ENCODE measurements around the gene MRM3. TPM values are rescaled to one million over a fixed set of nuclear protein-coding genes. Genes with fewer than 3 reads are reported as not detected.
"Not testable (repeated sequence)": the region's sequence is repeated elsewhere in the genome, so short reads cannot be mapped to it uniquely, and the experiment has no call there.

The MRM3 gene
- total and polyA plus RNA-seq, 2 donors: 13.2 to 15.4 TPM

DNA sequence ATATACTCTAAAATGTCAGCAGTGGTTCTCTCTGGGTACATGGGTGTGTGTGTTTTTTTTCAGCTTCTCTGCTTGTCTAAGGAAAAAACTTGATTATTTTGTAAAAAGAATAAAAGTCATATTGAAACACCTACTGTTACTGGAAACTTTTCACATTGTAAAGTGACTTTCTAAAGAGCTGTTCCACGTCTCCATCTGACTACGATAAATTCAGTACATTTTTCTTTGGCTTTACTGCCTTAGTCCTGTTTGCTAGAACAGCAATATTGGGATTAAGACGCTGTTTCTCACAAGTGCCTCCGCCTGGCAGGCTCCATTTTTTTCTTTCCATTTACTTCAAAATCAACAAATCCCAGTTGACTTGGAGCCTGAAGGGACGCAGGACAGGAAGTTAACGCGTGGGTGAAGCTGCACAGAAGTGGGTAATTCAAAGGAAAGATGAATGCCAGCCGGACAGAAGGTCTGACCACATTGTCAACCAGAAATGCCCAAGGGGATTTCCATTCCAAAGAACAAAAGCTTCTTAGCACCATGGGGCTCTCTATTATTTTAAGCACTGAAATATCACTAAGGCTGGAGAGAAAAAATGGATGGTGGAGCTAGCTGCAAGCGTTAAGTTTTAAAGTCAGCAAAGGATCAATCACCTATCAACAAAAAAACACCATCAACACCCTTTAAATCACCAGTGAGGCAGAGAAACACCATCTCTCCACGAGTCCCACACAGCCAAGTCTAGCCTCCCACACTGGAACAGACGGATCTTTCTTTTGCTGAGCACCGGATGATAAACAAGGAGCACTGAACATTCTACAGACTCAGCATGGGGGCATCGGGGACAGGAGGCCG lies 8.5 kb upstream of the MRM3 start:
- H3K27ac ChIP-seq (ENCODE audit: low read depth in 1 of 2, low read length in 1 of 2): no peak overlapping the region
- WGBS: 92% methylated on average over 14 of the region's 14 CpGs
- no peaks in the 10 kb centered on the region for H3K9me3 ChIP-seq (ENCODE audit: control insufficient read depth in 2 of 2, insufficient read depth in 1 of 2, low read length in 1 of 2)
- H3K36me3 ChIP-seq (ENCODE audit: control insufficient read depth in 2 of 2, insufficient read depth in 2 of 2, low read length in 1 of 2): peaks cover 61 to 77% of the 10 kb centered on the region in 2 donors
- DNase-seq (ENCODE audit: low read depth in 6 of 9, low spot score in 9 of 9): no peak
- no peaks in the 10 kb centered on the region for H3K4me1 ChIP-seq (ENCODE audit: control insufficient read depth in 2 of 2, insufficient read depth in 2 of 2, low read length in 2 of 2)
- no peak overlapping the region for H3K4me3 ChIP-seq (ENCODE audit: low read length in 2 of 2)
- H3K27me3 ChIP-seq (ENCODE audit: control insufficient read depth in 2 of 2, insufficient read depth in 1 of 2, low read length in 1 of 2): no peaks in the 10 kb centered on the region

DNA sequence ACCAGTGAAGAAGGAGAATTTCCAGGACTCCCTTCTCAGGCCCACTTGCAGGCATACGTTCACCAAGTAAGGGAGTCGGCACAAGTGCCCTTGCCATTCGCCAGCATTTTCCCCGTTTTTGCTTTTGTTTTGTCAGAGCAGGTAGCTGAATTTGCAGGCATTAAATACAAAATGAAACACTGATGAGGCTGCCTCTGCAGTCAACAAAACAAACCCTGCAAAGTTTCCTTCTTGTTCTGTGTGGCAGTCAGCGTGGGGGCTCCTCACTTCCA lies 7.9 kb upstream of the MRM3 start:
- no peaks in the 10 kb centered on the region for H3K4me1 ChIP-seq (ENCODE audit: control insufficient read depth in 2 of 2, insufficient read depth in 2 of 2, low read length in 2 of 2)
- H3K36me3 ChIP-seq (ENCODE audit: control insufficient read depth in 2 of 2, insufficient read depth in 2 of 2, low read length in 1 of 2): peaks cover 56 to 75% of the 10 kb centered on the region in 2 donors
- no peak for DNase-seq (ENCODE audit: low read depth in 6 of 9, low spot score in 9 of 9)
- no peaks in the 10 kb centered on the region for H3K27me3 ChIP-seq (ENCODE audit: control insufficient read depth in 2 of 2, insufficient read depth in 1 of 2, low read length in 1 of 2)
- no peaks in the 10 kb centered on the region for H3K9me3 ChIP-seq (ENCODE audit: control insufficient read depth in 2 of 2, insufficient read depth in 1 of 2, low read length in 1 of 2)
- H3K27ac ChIP-seq (ENCODE audit: low read depth in 1 of 2, low read length in 1 of 2): no peak overlapping the region
- no peak overlapping the region for H3K4me3 ChIP-seq (ENCODE audit: low read length in 2 of 2)
- WGBS: 98% methylated on average over 5 of the region's 5 CpGs

DNA sequence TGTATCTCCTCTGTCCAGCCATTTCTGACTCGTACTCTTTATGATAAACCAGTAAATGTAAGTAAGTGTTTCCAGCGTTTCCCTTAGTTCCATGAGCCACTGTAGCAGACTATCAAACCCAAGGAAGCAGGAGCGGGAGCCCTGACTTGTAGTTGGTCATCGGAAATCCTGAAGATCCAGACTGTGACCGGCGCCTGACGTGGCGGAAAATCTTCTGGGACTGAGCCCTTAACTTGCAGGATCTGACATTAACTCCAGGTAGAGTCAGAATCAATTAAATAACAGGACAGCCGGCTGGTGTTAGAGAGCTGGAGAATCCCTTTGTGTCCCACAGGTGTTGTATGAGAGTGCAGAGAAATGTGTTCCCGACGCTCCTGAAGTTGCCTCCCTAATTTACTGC lies 4.1 kb upstream of the MRM3 start:
- DNase-seq (ENCODE audit: low read depth in 6 of 9, low spot score in 9 of 9): no peak
- Histone ChIP-seq H3K4me3 (ENCODE audit: low read length in 2 of 2) (no peak overlapping the region), H3K9me3 (ENCODE audit: control insufficient read depth in 2 of 2, insufficient read depth in 1 of 2, low read length in 1 of 2) (no peaks in the 10 kb centered on the region), H3K27me3 (ENCODE audit: control insufficient read depth in 2 of 2, insufficient read depth in 1 of 2, low read length in 1 of 2) (no peaks in the 10 kb centered on the region), H3K36me3 (ENCODE audit: control insufficient read depth in 2 of 2, insufficient read depth in 2 of 2, low read length in 1 of 2) (peaks cover 41 to 55% of the 10 kb centered on the region in 2 donors), H3K27ac (ENCODE audit: low read depth in 1 of 2, low read length in 1 of 2) (no peak overlapping the region), H3K4me1 (ENCODE audit: control insufficient read depth in 2 of 2, insufficient read depth in 2 of 2, low read length in 2 of 2) (peaks cover 10 to 11% of the 10 kb centered on the region in 2 donors)
- WGBS: 97% methylated on average over 11 of the region's 11 CpGs

DNA sequence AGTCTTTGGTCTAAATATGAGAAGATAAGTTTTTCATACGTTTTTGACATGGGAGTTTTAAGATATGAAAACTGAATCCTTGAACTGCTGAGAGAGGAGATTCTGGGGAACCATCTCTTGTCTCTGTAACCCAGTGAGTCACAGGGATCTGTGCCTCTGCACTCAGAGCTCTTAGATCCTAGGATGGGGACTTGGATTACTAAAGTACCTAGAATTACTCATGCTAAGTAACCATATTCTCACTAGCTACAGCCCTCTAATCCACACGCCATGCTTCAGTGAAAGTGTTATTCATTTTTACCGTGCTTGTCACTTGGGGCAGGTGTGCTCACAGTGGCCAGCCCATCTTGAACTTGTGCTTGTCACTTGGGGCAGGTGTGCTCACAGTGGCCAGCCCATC lies 2.0 kb downstream of the MRM3 start:
- Histone ChIP-seq H3K9me3 (ENCODE audit: control insufficient read depth in 2 of 2, insufficient read depth in 1 of 2, low read length in 1 of 2) (no peaks in the 10 kb centered on the region), H3K36me3 (ENCODE audit: control insufficient read depth in 2 of 2, insufficient read depth in 2 of 2, low read length in 1 of 2) (peaks cover 12 to 28% of the 10 kb centered on the region in 2 donors), H3K4me1 (ENCODE audit: control insufficient read depth in 2 of 2, insufficient read depth in 2 of 2, low read length in 2 of 2) (peaks cover 12% of the 10 kb centered on the region in 2 donors), H3K27ac (ENCODE audit: low read depth in 1 of 2, low read length in 1 of 2) (no peak overlapping the region), H3K27me3 (ENCODE audit: control insufficient read depth in 2 of 2, insufficient read depth in 1 of 2, low read length in 1 of 2) (no peaks in the 10 kb centered on the region), H3K4me3 (ENCODE audit: low read length in 2 of 2) (no peak overlapping the region)
- DNase-seq (ENCODE audit: low read depth in 6 of 9, low spot score in 9 of 9): no peak
- WGBS: 92% methylated on average over 3 of the region's 3 CpGs

DNA sequence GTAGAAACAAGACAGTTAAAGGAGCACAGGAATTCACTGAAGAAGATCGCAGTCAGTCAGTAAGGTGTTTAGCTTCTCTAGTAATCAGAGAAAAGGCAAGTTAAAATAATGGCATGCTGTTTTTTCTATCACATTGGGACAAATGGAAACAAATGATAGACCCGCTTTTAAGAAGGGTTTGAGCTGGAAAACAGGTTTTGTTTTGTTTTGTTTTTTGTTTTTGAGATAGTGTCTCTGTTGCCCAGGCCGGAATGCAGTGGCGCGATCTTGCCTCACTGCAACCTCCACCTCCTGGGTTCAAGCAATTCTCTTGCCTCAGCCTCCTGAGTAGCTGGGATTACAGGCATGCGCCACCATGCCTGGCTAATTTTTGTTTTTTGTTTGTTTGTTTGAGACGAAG lies 3.7 kb downstream of the MRM3 start:
- not testable (repeated sequence) for H3K27me3 ChIP-seq (ENCODE audit: control insufficient read depth in 2 of 2, insufficient read depth in 1 of 2, low read length in 1 of 2); H3K9me3 ChIP-seq (ENCODE audit: control insufficient read depth in 2 of 2, insufficient read depth in 1 of 2, low read length in 1 of 2); H3K27ac ChIP-seq (ENCODE audit: low read depth in 1 of 2, low read length in 1 of 2); H3K4me3 ChIP-seq (ENCODE audit: low read length in 2 of 2); DNase-seq (ENCODE audit: low read depth in 6 of 9, low spot score in 9 of 9)
- 91% methylated on average over 7 of the region's 7 CpGs for WGBS
- H3K4me1 ChIP-seq (ENCODE audit: control insufficient read depth in 2 of 2, insufficient read depth in 2 of 2, low read length in 2 of 2): peaks cover 12 to 15% of the 10 kb centered on the region in 2 donors
- peaks cover 26 to 37% of the 10 kb centered on the region in 2 donors for H3K36me3 ChIP-seq (ENCODE audit: control insufficient read depth in 2 of 2, insufficient read depth in 2 of 2, low read length in 1 of 2)

DNA sequence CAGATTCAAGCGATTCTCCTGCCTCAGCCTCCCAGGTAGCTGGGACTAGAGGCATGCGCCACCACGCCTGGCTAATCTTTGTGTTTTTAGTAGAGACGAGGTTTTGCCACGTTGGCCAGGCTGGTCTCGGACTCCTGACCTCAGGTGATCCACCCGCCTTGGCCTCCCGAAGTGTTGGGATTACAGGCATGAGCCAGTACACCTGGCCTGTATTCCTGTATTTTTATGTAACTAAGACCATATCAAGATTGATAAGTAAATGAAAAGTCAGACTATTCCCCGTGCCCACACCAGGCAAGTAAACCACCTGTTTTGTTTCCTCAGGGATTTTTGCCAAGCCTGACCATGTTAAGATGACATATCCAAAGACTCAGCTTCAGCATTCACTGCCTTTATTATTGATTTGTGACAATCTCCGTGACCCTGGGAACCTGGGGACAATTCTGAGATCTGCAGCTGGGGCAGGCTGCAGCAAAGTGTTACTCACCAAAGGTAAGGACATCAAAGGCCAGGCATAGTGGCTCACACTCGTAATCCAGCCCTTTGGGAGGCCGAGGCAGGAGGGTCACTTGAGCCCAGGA lies 5.6 kb downstream of the MRM3 start:
- WGBS: 95% methylated on average over 12 of the region's 12 CpGs
- H3K9me3 ChIP-seq (ENCODE audit: control insufficient read depth in 2 of 2, insufficient read depth in 1 of 2, low read length in 1 of 2): no peaks in the 10 kb centered on the region
- H3K4me1 ChIP-seq (ENCODE audit: control insufficient read depth in 2 of 2, insufficient read depth in 2 of 2, low read length in 2 of 2): peaks cover 6 to 8% of the 10 kb centered on the region in 2 donors
- H3K27me3 ChIP-seq (ENCODE audit: control insufficient read depth in 2 of 2, insufficient read depth in 1 of 2, low read length in 1 of 2): no peaks in the 10 kb centered on the region
- no peak overlapping the region for H3K27ac ChIP-seq (ENCODE audit: low read depth in 1 of 2, low read length in 1 of 2)
- H3K36me3 ChIP-seq (ENCODE audit: control insufficient read depth in 2 of 2, insufficient read depth in 2 of 2, low read length in 1 of 2): peaks cover 37 to 49% of the 10 kb centered on the region in 2 donors
- no peak overlapping the region for H3K4me3 ChIP-seq (ENCODE audit: low read length in 2 of 2)
- no peak for DNase-seq (ENCODE audit: low read depth in 6 of 9, low spot score in 9 of 9)

DNA sequence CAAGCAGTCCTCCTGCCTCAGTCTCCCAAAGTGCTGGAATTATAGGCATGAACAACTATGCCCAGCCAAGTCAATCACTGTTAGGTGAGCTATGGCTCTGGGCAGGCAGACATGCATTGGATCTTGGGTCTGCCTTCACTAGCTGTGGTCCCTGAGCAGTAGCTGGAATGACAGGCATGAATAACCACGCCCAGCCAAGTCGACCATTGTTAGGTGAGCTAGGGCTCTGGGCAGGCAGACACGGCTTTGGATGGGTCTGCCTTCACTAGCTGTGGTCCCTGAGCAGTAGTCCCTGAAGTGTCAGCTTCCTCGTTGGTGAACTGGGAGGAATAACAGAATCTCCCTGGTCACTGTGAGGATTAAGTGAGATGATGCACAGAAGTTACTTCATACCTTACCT lies 6.4 kb downstream of the MRM3 start:
- Histone ChIP-seq H3K27me3 (ENCODE audit: control insufficient read depth in 2 of 2, insufficient read depth in 1 of 2, low read length in 1 of 2) (no peaks in the 10 kb centered on the region), H3K4me3 (ENCODE audit: low read length in 2 of 2) (no peak overlapping the region), H3K9me3 (ENCODE audit: control insufficient read depth in 2 of 2, insufficient read depth in 1 of 2, low read length in 1 of 2) (no peaks in the 10 kb centered on the region), H3K4me1 (ENCODE audit: control insufficient read depth in 2 of 2, insufficient read depth in 2 of 2, low read length in 2 of 2) (peaks cover 0 to 3% of the 10 kb centered on the region in 2 donors), H3K36me3 (ENCODE audit: control insufficient read depth in 2 of 2, insufficient read depth in 2 of 2, low read length in 1 of 2) (peaks cover 42 to 49% of the 10 kb centered on the region in 2 donors), H3K27ac (ENCODE audit: low read depth in 1 of 2, low read length in 1 of 2) (no peak overlapping the region)
- 95% methylated on average over 4 of the region's 4 CpGs for WGBS
- no peak for DNase-seq (ENCODE audit: low read depth in 6 of 9, low spot score in 9 of 9)

DNA sequence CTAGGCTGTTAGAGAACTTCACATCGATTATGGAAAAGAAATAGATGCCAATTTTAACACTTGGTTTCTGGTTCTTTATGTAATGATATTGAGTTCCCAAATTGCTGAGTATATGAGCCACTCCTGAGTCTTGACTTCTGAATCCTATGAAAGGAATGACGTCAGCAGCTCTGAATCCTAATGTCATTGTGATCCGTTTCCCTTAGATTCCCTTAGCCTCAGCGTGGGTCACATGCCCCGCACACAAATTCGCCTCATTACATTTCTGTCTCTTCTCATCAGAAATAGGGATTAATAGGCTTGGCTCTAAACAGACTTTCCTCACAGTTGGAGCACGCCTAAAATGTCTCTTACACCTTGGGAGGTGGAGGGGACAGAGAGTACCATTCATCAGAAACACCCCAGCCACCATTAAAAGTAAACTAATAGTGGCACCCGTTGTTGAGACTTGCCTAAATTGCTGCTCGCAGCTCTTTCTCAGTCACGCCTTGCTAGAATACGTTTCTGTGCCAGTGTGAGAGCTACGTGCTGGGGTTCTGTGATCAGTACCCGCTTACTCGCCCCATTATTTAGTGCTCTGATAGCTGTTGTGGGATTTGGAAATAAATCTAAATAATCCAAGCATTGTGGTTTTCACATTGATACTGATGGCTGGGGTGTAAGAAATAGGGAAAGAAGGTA lies 7.1 kb downstream of the MRM3 start:
- DNase-seq (ENCODE audit: low read depth in 6 of 9, low spot score in 9 of 9): no peak
- no peaks in the 10 kb centered on the region for H3K27me3 ChIP-seq (ENCODE audit: control insufficient read depth in 2 of 2, insufficient read depth in 1 of 2, low read length in 1 of 2)
- H3K9me3 ChIP-seq (ENCODE audit: control insufficient read depth in 2 of 2, insufficient read depth in 1 of 2, low read length in 1 of 2): no peaks in the 10 kb centered on the region
- peaks cover 0 to 5% of the 10 kb centered on the region in 2 donors for H3K4me1 ChIP-seq (ENCODE audit: control insufficient read depth in 2 of 2, insufficient read depth in 2 of 2, low read length in 2 of 2)
- peaks cover 44 to 49% of the 10 kb centered on the region in 2 donors for H3K36me3 ChIP-seq (ENCODE audit: control insufficient read depth in 2 of 2, insufficient read depth in 2 of 2, low read length in 1 of 2)
- H3K27ac ChIP-seq (ENCODE audit: low read depth in 1 of 2, low read length in 1 of 2): peak overlapping the region; percentile 2 to 48
- 95% methylated on average over 14 of the region's 14 CpGs for WGBS
- no peak overlapping the region for H3K4me3 ChIP-seq (ENCODE audit: low read length in 2 of 2)
